GM18519 (cell line): ENCODE data around the gene VPS51.
"Not testable (repeated sequence)": the region's sequence is repeated elsewhere in the genome, so short reads cannot be mapped to it uniquely, and the experiment has no call there.

Experiments
- ATAC-seq: cut with Tn5 transposase; IDR thresholded peaks from one replicate; pipeline ENCODE4 v1.9.1; 2021; ENCODE audit warnings: mild to moderate bottlenecking, moderate library complexity; ENCODE audit not compliant: unreplicated experiment, low FRiP score

The VPS51 gene

GRCh38 chr11:65132238-65132987 lies 36.4 kb downstream of the VPS51 start:
- no peak for ATAC-seq

GRCh38 chr11:65132988-65133700 lies 37.1 kb downstream of the VPS51 start:
- no peak for ATAC-seq

DNA sequence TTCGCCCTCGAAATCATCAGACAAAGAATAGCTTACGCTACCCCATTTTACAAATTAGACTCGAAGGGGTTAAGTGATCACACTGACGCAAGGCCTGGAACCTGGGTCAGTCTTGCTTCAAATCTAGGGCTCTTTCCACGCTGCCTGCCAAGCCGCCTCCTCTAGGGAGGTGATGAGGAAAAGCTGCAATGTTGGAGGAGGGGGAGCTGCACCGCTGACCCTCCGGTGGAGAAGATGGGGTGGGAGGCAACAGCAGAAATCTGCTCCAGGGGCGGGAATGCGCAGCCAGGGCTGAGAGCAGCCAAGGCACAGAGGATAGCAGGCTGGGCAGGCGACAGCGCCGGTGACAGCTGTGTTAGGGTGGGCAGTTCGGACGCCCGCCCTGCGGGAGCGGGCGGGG lies 37.7 kb downstream of the VPS51 start:
- no peak for ATAC-seq

GRCh38 chr11:65134240-65134951 lies 38.4 kb downstream of the VPS51 start, which contains the start of gene SYVN1:
SYVN1 (minus strand) TSS chr11:65134519; CDS start chr11:65133601, 918 bp downstream.
- no peak for ATAC-seq

DNA sequence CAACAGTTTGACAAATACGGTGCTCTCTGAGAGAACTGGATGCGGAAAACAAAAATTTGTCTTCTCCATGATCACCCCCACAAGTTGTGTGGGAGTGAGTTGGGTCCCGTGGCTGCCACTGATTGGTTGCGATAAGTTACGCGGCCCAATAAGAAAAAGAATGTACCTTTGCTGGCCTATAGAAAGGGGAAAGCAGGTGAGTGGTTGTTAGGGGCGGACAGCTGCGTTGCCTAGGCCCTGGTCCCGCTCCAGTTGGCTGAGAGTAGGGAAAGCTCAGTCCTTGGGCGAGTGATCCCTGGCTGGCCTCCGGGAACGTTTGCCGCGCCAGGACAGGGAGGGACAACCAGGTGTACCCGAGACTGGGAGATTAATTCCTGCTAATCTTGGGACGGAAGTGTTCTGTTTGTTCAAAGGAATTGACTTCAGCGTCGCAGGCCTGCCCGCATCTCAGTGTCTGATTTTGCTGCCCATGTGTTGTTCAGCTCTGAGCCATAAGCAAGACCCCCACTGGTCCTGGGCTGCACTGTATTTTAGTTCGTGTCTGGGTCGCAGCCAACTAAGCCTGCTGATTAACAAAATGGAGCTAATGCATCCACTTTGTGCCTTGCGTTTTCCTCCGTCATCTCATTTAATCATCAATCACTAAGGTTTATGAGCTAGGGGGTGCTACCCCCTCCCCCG lies 39.1 kb downstream of the VPS51 start:
- no peak for ATAC-seq

GRCh38 chr11:65135633-65136145 lies 39.7 kb downstream of the VPS51 start:
- no peak for ATAC-seq

DNA sequence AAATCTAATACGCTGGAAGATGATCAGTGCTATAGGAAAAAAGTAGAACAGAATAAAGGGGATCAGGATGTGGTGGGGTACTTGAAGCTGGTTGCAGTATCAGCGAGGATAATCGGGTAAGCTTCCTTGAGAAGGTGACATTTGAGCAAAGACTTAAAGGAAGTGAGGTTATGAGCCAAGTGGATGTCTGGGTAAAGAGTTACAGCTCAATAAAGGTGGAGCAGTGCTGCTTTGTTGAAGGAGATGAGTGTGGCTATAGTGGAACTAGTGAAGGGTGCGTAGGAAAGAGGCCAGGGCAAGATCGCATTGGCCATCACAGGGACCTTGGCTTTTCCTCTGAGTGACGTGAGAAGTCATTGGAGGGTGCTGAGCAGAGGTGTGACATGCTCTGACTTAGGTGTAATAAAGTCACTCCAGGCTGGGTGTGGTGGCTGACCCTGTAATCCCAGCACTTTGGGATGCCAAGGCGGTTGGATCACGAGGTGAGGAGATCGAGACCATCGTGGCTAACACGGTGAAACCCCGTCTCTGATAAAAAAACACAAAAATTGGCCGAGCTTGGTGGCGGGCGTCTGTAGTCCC lies 40.6 kb downstream of the VPS51 start:
- no peak for ATAC-seq

DNA sequence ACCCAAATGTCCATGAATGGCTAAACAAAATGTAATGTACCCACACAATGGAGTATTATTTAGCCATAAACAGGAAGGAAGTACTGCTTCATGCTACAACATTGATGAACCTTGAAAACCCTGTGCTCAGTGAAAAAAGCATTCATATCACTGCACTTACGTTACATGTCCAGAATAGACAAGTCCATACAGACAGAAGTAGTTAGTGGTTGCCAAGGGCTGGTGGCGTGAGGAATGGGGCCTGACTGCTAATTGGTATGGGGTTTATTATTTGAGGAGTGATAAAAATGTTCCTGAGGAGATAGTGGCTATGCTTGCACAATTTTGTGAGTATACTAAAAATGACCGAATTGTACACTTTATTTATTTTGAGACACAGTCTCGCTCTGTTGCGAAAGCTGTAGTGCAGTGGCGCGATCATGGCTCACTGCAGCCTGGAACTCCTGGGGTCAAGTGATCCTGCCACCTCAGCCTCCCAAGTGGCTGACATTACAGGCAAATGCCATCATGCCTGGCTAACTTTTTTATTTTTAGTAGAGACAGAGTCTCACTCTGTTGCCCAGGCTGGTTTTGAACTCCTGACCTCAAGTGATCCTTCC lies 46.0 kb downstream of the VPS51 start:
- no peak for ATAC-seq

- ATAC-seq: no peak
Measured at GRCh38 chr11:65147352-65148075, 51.5 kb downstream of the VPS51 start.

- ATAC-seq: no peak
Measured at GRCh38 chr11:65148657-65149056, 52.6 kb downstream of the VPS51 start.

- ATAC-seq: not testable (repeated sequence)
Measured at GRCh38 chr11:65150131-65150508, 54.1 kb downstream of the VPS51 start.

DNA sequence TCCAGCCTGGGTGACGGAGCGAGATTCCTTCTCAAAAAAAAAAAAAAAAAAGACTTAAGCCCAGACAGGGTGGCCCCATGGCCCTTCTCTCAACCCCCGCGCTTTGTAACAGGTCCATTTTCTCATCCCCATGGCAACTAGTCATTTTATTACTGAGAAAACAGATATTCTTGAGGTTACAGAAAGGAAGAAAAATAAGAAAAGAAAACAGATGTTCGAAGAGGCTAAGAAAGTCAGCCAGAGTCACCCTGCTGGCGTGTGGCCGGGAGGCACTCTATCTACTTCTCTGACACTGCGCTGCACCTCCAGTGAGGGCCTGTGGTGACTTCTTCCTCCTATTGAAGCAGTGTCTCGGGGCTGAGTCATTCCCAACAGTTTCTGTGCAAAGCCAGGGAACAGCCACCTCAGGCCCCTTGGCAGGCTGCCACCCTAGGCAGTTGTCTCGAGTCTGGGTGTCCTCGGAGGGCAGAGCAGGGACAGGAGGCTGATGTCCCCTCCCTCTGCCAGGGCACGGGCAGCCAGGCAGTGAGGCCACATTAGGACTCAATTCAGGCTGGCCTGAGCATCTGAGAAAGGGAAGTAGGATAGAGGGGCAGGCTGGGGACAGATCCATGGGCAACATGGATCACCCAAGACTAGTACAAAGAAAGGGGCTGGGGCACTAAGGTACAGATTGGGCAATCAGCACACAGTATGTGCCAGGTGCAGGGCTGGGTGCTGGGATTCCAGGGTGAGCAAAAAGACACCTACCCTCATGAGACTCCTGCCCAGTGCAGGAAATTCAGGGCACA lies 54.7 kb downstream of the VPS51 start:
- no peak for ATAC-seq

DNA sequence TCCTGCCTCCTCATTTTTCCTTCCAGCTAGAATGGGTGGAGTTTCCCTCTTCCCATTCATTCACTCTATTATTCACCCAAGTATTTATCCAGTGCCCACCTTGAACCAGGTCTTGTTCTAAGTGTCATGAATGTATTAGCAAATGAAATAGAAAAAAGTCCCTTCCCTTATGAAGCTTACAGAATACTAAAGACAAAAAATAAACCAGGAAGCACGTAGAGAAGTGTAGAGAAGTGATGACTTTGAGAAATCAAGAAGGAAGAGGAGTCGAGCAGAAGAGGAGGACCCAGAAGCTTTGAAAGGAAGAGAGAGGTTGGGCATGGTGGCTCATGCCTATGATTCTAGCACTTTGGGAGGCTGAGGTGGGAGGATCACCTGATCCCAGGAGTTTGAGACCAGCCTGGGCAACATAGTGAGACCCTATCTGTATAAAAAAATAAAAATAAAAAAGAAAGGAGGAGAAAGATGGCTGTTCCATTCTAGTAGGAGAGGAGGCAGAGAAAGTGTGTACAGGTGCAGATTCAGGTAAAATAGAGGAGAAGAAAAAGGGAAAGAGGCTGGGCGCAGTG lies 55.4 kb downstream of the VPS51 start:
- no peak for ATAC-seq

DNA sequence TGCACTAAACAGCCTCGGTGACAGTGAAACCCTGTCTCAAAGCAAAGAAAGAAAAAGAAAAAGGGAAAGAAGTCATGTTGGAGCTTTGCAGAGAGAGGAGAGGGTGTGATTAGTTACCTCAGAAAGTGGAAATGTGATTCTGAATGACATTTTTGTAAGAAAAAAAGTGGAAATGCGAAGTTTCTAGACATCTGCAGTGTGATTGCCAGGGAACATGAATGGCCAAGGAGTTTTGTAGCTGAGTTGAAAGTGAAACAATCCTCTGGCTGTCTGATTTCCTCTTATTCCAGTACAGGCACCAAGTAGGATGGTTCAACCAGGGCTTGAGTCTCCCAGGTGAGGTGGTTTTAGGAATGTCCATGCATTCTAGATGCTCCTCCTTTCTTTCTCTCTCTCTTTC lies 56.1 kb downstream of the VPS51 start:
- ATAC-seq: no peak

- no peak for ATAC-seq
Measured at GRCh38 chr11:65156256-65156655, 60.2 kb downstream of the VPS51 start.

- ATAC-seq: no peak
Measured at GRCh38 chr11:65156926-65157325, 60.9 kb downstream of the VPS51 start.

- no peak for ATAC-seq
Measured at GRCh38 chr11:65157336-65157735, 61.3 kb downstream of the VPS51 start.

DNA sequence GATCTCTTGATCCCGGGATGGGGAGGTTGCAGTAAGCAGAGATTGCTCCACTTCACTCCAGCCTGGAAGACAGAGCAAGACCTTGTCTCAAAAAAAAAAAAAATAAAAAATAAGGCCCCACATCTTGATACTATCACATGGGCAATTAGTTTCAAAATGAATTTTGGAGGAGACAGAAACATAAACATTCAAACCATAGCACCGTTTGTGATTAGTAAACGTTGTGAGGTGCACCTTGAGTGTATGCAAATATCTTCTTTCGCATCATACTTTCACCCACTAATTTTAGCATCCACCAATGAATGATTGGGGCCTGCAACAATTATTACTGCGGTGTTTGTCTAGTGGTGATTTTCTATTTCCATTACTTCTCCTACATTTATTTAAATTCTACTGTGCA lies 63.0 kb downstream of the VPS51 start:
- ATAC-seq: no peak
